Central memory CD8-positive, alpha-beta T cell (primary cell): ENCODE results near the gene CLASP1.
"Not testable (repeated sequence)": the region's sequence is repeated elsewhere in the genome, so short reads cannot be mapped to it uniquely, and the experiment has no call there.

ENCODE experiments used
- ATAC-seq: fragments of 150-1000 bp; cut with Tn5 transposase; replicated peaks from 2 replicates; pipeline ENCODE4 v1.10.0; 2022; ENCODE audit warnings: mild to moderate bottlenecking, moderate FRiP score, moderate number of reproducible peaks; ENCODE audit not compliant: poor library complexity, severe bottlenecking; ENCODE audit errors: extremely low read depth
- DNase-seq, 2 donors: peaks; one replicate each; pipeline ENCODE4 v3.0.0; 2021; ENCODE audit warnings: low spot score in 2 of 2
- H3K27ac Mint-ChIP-seq: one replicate; pipeline ENCODE4 v1.8.0; 2022; ENCODE audit warnings: low read depth, mild to moderate bottlenecking, moderate library complexity, mixed read lengths
- H3K27me3 Mint-ChIP-seq: one replicate; pipeline ENCODE4 v1.8.0; 2022; ENCODE audit warnings: mixed read lengths
- H3K36me3 Mint-ChIP-seq: one replicate; pipeline ENCODE4 v1.8.0; 2022; ENCODE audit warnings: mild to moderate bottlenecking, moderate library complexity, mixed read lengths; ENCODE audit not compliant: insufficient read depth
- H3K4me1 Mint-ChIP-seq: one replicate; pipeline ENCODE4 v1.8.0; 2022; ENCODE audit warnings: mixed read lengths
- H3K4me3 Mint-ChIP-seq: one replicate; pipeline ENCODE4 v1.8.0; 2022; ENCODE audit warnings: mild to moderate bottlenecking, moderate library complexity, mixed read lengths
- H3K9me3 Mint-ChIP-seq: one replicate; pipeline ENCODE4 v1.8.0; 2022; ENCODE audit warnings: mixed read lengths

CLASP1 gene

GRCh38 chr2:121682396-121683298 is 33.4 kb upstream of the CLASP1 start:
- H3K36me3 Mint-ChIP-seq, result no peaks in the 10 kb centered on the region
- DNase-seq, result no peak

GRCh38 chr2:121677855-121678254 is 28.6 kb upstream of the CLASP1 start:
- H3K4me1 Mint-ChIP-seq, result no peaks in the 10 kb centered on the region
- H3K27ac Mint-ChIP-seq, result no peak overlapping the region
- no peak for ATAC-seq
- peaks cover 1% of the 10 kb centered on the region for H3K36me3 Mint-ChIP-seq
- H3K4me3 Mint-ChIP-seq, result no peak overlapping the region
- DNase-seq, result no peak
- H3K9me3 Mint-ChIP-seq, result peaks cover 15% of the 10 kb centered on the region
- no peaks in the 10 kb centered on the region for H3K27me3 Mint-ChIP-seq

More at GRCh38 chr2:121682396-121683298, 33.4 kb upstream of the CLASP1 start:
- Mint-ChIP-seq H3K27me3 (no peaks in the 10 kb centered on the region), H3K4me1 (no peaks in the 10 kb centered on the region), H3K27ac (peak overlapping the region; percentile 56), H3K4me3 (no peak overlapping the region), H3K9me3 (peaks cover 21% of the 10 kb centered on the region)
- no peak for ATAC-seq

- not testable (repeated sequence) for DNase-seq, ATAC-seq, H3K36me3 Mint-ChIP-seq, H3K27ac Mint-ChIP-seq, H3K4me3 Mint-ChIP-seq, H3K4me1 Mint-ChIP-seq, H3K27me3 Mint-ChIP-seq, H3K9me3 Mint-ChIP-seq
Measured at GRCh38 chr2:121671621-121672020, 22.4 kb upstream of the CLASP1 start.

- peaks cover 7% of the 10 kb centered on the region for H3K9me3 Mint-ChIP-seq
- H3K36me3 Mint-ChIP-seq, result peaks cover 4% of the 10 kb centered on the region
- H3K27me3 Mint-ChIP-seq, result no peaks in the 10 kb centered on the region
- DNase-seq (no peak), ATAC-seq (no peak)
- H3K4me3 Mint-ChIP-seq, result no peak overlapping the region
- H3K27ac Mint-ChIP-seq, result no peak overlapping the region
- no peaks in the 10 kb centered on the region for H3K4me1 Mint-ChIP-seq
Measured at GRCh38 chr2:121670181-121670580, 20.9 kb upstream of the CLASP1 start.

GRCh38 chr2:121667618-121668017 is 18.4 kb upstream of the CLASP1 start:
- Mint-ChIP-seq H3K9me3 (no peaks in the 10 kb centered on the region), H3K4me3 (no peak overlapping the region), H3K36me3 (peaks cover 3% of the 10 kb centered on the region), H3K27ac (no peak overlapping the region), H3K4me1 (no peaks in the 10 kb centered on the region), H3K27me3 (no peaks in the 10 kb centered on the region)
- ATAC-seq, result no peak
- no peak for DNase-seq

GRCh38 chr2:121666042-121666441 is 16.8 kb upstream of the CLASP1 start:
- ATAC-seq (no peak), DNase-seq (no peak)
- Mint-ChIP-seq H3K4me1 (no peaks in the 10 kb centered on the region), H3K9me3 (no peaks in the 10 kb centered on the region), H3K27ac (no peak overlapping the region), H3K36me3 (peaks cover 3% of the 10 kb centered on the region), H3K27me3 (no peaks in the 10 kb centered on the region), H3K4me3 (no peak overlapping the region)

- no peak overlapping the region for H3K27ac Mint-ChIP-seq
- no peaks in the 10 kb centered on the region for H3K9me3 Mint-ChIP-seq
- H3K36me3 Mint-ChIP-seq, result peaks cover 3% of the 10 kb centered on the region
- DNase-seq (no peak), ATAC-seq (no peak)
- H3K4me1 Mint-ChIP-seq, result no peaks in the 10 kb centered on the region
- no peak overlapping the region for H3K4me3 Mint-ChIP-seq
- no peaks in the 10 kb centered on the region for H3K27me3 Mint-ChIP-seq
Measured at GRCh38 chr2:121665504-121665903, 16.2 kb upstream of the CLASP1 start.

GRCh38 chr2:121664713-121665112 is 15.5 kb upstream of the CLASP1 start:
- Mint-ChIP-seq H3K27ac (no peak overlapping the region), H3K4me3 (no peak overlapping the region), H3K27me3 (no peaks in the 10 kb centered on the region), H3K36me3 (peaks cover 3% of the 10 kb centered on the region), H3K4me1 (no peaks in the 10 kb centered on the region), H3K9me3 (no peaks in the 10 kb centered on the region)
- ATAC-seq (no peak), DNase-seq (no peak)

GRCh38 chr2:121664086-121664485 is 14.8 kb upstream of the CLASP1 start:
- H3K27me3 Mint-ChIP-seq, result no peaks in the 10 kb centered on the region
- no peak overlapping the region for H3K27ac Mint-ChIP-seq
- H3K4me1 Mint-ChIP-seq, result no peaks in the 10 kb centered on the region
- DNase-seq, result no peak
- ATAC-seq, result no peak
- H3K9me3 Mint-ChIP-seq, result no peaks in the 10 kb centered on the region
- no peak overlapping the region for H3K4me3 Mint-ChIP-seq
- H3K36me3 Mint-ChIP-seq, result peaks cover 3% of the 10 kb centered on the region

- no peaks in the 10 kb centered on the region for H3K4me1 Mint-ChIP-seq
- H3K27me3 Mint-ChIP-seq, result no peaks in the 10 kb centered on the region
- no peak overlapping the region for H3K27ac Mint-ChIP-seq
- H3K36me3 Mint-ChIP-seq, result peaks cover 4% of the 10 kb centered on the region
- no peak overlapping the region for H3K4me3 Mint-ChIP-seq
- ATAC-seq (no peak), DNase-seq (no peak)
- H3K9me3 Mint-ChIP-seq, result no peaks in the 10 kb centered on the region
Measured at GRCh38 chr2:121663434-121663833, 14.2 kb upstream of the CLASP1 start.

- no peaks in the 10 kb centered on the region for H3K27me3 Mint-ChIP-seq
- H3K4me3 Mint-ChIP-seq, result no peak overlapping the region
- H3K9me3 Mint-ChIP-seq, result no peaks in the 10 kb centered on the region
- H3K36me3 Mint-ChIP-seq, result peaks cover 4% of the 10 kb centered on the region
- H3K4me1 Mint-ChIP-seq, result peaks cover 6% of the 10 kb centered on the region
- DNase-seq (no peak), ATAC-seq (no peak)
- no peak overlapping the region for H3K27ac Mint-ChIP-seq
Measured at GRCh38 chr2:121662656-121663055, 13.4 kb upstream of the CLASP1 start.

- Mint-ChIP-seq H3K4me1 (peaks cover 7% of the 10 kb centered on the region), H3K9me3 (no peaks in the 10 kb centered on the region), H3K36me3 (peaks cover 4% of the 10 kb centered on the region), H3K27me3 (no peaks in the 10 kb centered on the region), H3K27ac (no peak overlapping the region), H3K4me3 (no peak overlapping the region)
- ATAC-seq, result no peak
- no peak for DNase-seq
Measured at GRCh38 chr2:121659933-121660332, 10.7 kb upstream of the CLASP1 start.

GRCh38 chr2:121658393-121658792 is 9.1 kb upstream of the CLASP1 start:
- not testable (repeated sequence) for ATAC-seq, H3K27me3 Mint-ChIP-seq, H3K9me3 Mint-ChIP-seq, H3K4me3 Mint-ChIP-seq, DNase-seq, H3K36me3 Mint-ChIP-seq
- Mint-ChIP-seq H3K4me1 (peaks cover 19% of the 10 kb centered on the region), H3K27ac (peak overlapping the region; percentile 58)
